NCI-H187 treated with DMSO at 0.1 percent for 48 hours (cell line): ENCODE results near the gene SYNC.
"Not testable (repeated sequence)": the region's sequence is repeated elsewhere in the genome, so short reads cannot be mapped to it uniquely, and the experiment has no call there.

Experiments used
- DNase-seq: peaks from one replicate; lab custom pipeline; 2025; lab: John Stamatoyannopoulos, UW

SYNC gene

GRCh38 chr1:32693455-32694174 lies 9.0 kb downstream of the SYNC start:
- no peak for DNase-seq

DNA sequence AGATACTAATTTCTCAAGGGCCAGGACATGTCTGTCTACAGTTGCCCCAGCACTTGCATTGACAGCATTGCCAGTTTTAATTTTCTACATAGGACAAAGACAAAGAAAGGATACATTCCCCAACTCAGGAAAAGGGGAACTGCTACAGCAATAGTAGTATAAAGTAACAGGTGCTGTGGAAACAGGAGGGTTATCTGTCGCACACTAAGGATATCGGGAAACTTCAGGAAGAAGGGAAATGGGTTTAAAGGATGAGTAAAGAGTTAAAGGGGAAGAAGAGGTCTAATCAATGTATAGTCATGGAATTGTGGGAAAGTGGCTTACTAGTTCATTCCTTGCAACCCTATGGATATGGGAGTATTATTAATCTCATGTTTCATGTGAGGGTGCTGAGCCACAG lies 16.2 kb downstream of the SYNC start:
- DNase-seq: no peak

DNA sequence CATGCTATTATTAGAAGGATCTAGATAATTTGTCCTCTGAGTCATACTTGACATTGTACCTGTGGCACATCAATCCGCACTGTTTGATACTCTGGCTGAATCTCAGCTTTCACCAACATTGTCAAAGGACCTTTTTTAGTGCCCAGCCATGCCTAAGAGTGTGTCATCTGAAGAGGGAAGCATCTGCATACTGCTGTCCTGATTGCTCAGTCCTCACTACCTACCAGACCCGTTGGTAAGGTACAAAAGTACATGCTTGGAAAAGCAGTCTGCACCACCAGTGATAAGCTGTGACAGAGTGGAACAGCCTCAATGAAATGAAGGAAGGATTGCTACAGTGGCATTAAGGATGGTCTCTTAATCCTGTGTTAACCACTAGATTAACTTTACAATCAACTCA lies 17.1 kb downstream of the SYNC start:
- DNase-seq: no peak

DNA sequence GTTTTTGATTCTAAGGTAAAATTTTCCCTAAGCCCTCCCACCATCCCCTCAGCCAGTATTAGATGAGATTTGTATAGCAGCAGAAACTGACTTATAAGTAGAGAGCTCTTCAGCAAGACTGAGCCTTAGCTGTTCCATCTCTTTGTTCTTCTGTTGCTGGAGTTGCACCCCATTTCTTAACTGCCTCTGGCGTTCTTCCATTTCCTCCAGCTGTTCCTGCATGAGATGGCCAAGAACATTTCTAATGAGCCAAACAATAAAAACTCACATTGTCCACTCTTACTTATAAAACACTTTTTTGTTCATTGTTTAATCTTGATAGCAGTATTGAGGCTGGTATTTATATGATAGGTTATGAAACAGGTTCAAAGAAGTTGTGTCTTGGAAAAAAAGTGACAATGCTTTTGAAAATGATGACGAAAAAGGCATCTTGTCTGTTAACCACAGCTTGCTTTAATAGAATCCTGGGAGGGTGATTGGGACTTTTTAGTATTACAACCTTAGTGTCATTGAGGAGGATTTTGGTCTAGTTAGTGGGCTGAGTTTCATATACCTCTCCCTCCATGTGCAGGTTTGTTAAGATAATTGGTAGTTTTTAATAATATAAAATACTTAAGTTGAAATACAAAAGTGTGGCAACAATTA lies 18.3 kb downstream of the SYNC start:
- no peak for DNase-seq

DNA sequence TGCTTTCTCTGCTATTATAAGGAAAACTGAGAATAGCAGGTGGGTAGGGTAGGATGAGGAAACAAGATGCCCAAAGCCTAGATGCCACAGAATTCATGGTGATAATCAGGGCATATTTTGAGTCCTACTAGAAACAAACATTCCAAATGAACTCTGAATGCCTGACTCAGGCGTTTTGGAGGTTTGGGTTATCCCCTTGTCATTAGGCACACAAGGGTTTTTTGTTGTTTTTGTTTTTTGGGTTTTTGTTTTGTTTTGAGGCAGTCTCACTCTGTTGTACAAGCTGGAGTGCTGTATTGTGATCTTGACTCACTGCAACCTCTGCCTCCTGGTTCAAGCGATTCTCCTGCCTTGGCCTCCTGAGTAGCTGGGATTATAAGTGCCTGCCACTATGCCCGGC lies 19.2 kb downstream of the SYNC start:
- no peak for DNase-seq

- DNase-seq: no peak
Measured at GRCh38 chr1:32681999-32682398, 20.6 kb downstream of the SYNC start.

DNA sequence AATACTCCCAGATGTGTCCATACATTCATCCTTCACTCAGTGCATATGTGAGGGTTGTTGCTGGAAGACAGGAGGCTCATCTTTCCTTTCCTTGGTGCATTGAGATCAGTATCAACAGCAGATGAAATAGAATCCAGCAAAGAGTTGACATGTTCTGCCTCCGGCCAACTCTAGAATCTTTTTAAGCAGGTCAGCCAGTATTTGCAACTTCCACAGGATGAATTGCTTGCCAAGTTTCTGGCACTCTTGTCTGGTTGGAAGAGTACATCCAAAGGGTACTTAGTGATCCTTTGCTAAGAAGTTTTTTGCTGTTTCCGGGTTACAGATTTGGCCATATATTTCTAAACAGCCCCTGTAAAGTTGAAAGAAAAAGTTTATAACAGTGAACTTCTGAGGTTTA lies 21.1 kb downstream of the SYNC start:
- no peak for DNase-seq

DNA sequence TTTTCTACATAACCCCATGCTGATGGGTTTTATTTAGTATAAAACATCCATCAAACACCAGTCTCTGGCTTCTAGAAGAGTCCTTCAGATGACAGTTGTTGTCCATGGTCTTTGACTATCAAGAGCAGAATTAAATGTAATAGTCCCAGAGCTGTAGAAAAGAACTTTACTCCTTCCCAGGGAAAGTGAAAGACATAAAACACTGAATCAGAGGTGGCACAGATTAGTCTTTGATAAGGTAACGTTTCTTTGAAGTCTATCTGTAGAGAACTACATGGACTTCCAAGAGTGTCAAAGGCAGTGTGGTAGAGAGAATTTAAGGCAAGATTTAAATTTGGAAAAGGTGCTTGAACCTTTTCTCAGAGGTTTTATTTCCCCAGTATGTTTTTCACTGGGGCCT lies 21.9 kb downstream of the SYNC start:
- DNase-seq: no peak

DNA sequence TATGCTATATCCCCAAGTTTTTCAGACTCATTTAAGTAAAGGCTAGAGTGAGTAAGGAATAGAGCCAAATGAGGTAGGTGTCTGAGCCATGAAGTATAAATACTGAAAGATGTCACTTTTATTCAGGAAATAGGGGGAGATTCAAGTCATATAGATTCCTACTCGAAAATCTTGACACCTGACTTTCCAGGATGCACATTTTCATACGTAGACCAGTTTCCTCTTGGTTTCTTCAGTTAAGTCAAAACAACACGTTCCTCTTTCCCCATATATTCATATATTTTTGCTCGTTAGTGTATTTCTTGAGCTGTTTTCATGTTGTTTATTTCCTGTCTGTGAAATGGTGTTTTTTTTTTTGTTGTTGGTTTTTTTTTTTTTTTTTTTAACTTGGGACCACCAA lies 22.6 kb downstream of the SYNC start:
- not testable (repeated sequence) for DNase-seq

DNA sequence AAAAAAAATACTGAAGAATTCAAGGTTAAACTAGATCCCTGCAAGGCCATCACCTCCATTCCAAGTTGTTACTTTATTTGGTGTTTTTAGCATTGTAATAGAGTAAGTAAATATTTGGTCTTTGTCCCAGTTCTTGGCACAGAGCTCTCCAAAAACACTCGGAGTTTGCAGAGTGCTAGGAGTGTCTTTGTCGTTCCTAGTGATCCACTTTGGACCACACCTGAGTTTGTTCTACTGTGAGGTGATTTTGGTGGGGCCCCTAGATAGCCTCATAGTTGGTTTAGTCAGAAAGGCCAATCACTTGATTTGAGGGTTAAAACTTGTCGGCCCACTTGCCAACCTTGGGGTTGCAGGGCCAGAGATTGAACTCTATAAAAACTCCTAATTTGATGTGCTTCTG lies 25.6 kb downstream of the SYNC start:
- DNase-seq: no peak

GRCh38 chr1:32668716-32669115 lies 33.9 kb downstream of the SYNC start:
- not testable (repeated sequence) for DNase-seq

- no peak for DNase-seq
Measured at GRCh38 chr1:32666901-32667566, 35.5 kb downstream of the SYNC start.

DNA sequence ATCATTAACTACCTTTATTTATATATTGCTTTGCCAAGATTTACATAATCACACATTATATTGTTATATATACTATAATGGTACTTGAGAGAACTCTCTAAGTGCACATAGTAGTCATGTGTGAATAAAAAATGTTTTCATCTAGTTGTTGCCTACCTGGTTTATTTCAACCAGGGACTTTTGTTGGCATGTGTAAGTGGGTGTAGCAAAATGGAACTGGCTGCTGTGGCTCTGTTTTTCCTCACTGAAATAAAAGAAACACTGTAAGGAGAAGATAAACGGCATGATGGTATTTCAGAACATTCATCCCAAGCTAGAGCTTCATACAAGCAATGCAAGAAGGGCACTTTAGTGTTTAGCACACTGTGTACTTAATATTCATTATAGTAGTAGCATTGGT lies 36.7 kb downstream of the SYNC start:
- DNase-seq: no peak

DNA sequence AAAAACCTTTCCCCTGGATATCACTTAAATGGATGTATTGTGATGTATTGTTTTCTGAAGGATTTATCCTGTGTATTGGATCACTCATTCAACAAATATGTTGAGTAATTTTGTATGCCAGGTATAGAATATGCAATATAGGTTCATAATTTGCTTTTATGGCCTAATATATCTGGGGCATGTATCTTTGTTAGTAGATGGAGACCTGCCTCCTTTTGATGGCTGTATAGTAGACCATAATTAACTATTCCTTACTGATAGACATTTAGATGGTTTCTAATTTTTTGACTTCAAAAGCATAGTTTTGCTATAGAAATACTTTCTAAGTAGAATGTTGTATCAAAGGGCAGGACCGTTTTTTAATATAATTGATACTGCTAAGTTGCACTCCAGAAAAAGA lies 43.0 kb downstream of the SYNC start:
- DNase-seq: no peak

DNA sequence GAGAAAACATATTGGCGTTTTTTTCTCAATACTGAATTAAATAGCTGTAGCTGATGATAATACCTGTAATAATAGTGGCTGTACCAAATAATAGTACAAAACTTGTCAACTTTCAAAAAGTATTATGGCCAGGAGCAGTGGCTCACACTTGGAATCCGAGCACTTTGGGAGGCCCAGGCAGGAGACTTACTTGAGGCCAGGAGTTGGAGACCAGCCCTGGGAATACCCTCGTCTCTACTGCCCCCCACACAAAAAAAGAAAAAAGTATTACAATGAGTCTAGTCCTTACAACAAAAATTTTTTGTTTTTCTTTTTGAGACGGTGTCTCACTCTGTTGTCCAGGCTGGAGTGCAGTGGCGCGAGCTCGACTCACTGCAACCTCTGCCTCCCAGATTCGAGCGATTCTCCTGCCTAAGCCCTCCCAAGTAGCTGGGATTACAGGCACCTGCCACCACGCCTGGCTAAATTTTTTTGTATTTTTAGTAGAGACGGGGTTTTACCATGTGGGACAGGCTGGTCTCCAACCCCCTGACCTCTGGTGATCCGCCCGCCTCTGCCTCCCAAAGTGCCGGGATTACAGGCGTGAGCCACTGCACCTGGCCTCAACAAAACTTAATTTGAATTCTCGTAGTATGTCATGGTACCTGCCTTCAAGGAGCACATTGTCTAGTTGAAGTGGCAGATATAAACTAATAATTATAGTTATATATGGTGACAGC lies 50.2 kb downstream of the SYNC start:
- DNase-seq: no peak

- no peak for DNase-seq
Measured at GRCh38 chr1:32651461-32652073, 51.0 kb downstream of the SYNC start.

GRCh38 chr1:32650752-32651460 lies 51.7 kb downstream of the SYNC start, which contains the start of gene RBBP4:
Gene RBBP4 (plus strand): TSS chr1:32651208. CDS start chr1:32651307, 99 bp downstream.
- DNase-seq: peak; percentile 90

GRCh38 chr1:32650248-32650751 lies 52.3 kb downstream of the SYNC start, which contains the start of gene ZBTB8OS:
Gene ZBTB8OS (minus strand): TSS chr1:32650550. CDS start chr1:32650529, 21 bp downstream.
- peak; percentile 78 for DNase-seq

DNA sequence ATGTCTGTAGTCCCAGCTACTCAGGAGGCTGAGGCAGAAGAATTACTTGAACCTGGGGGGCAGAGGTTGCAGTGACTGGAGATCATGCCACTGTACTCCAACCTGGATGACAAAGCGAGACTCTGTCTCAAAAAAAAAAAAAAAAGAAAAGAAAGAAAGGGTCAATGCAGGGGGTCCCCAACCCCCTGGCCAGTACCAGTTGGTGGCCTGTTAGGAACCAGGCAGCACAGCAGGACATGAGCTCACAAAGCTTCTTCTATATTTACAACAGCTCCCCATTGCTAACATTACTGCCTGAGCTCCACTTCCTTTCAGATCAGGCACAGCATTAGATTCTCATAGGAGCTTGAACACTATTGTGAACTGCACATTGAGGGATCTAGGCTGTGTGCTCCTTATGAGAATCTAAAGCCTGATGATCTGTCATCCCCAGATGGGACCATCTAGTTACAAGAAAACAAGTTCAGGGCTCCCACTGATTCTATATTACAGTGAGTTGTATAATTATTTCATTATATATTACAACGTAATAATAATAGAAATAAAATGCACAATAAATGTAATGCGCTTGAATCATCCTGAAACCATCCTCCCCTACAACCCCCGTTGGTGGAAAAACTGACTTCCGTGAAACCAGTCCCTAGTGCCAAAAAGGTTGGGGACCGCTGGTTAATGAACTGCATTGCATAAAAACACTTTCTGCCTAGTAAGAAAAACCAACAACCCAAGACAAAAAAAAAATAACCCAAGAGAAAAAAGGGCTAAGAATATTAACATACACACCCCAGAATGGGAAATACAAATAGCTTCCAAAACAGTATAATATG lies 55.0 kb downstream of the SYNC start:
- DNase-seq: no peak

DNA sequence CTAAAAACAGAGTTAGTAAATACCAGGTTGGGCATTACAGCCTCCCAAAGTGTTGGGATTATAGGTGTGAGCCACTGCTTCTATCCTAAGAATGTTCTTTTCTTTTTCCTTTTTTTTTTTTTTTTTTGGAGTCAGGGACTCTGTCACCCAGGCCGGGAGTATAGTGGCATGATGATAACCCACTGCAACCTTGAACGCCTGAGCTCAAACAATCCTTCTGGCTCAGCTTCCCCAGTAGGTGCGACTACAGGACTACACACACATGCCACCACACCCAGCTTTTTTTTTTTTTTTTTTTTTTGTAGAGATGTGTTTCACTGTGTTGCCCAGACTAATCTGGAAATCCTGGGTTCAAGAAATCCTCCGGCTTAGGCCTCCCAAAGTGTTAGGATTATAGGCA lies 58.1 kb downstream of the SYNC start:
- no peak for DNase-seq
